Prostate gland (tissue), 2 donors: Measurements from ENCODE around the gene CORO2B.

Experiments
- POLR2A ChIP-seq: fragments of 450-650 bp; IDR thresholded peaks from one replicate; pipeline ENCODE4 v1.6.1; 2016; ENCODE audit warnings: antibody characterized with exemption, mild to moderate bottlenecking
- POLR2AphosphoS5 ChIP-seq: sonication (generic); formaldehyde crosslinking; IDR thresholded peaks from one replicate; pipeline ENCODE4 v1.6.1; 2017; ENCODE audit warnings: antibody characterized with exemption
- TF ChIP-seq, protein P1 (sequence below), 4 experiments: fragments of 200-600 bp in 2 of 4; fragments of 450-650 bp in 2 of 4; sonication (generic) in 2 of 4; IDR thresholded peaks; 1 replicate in 3 of 4; 2 replicates in 1 of 4; pipeline ENCODE4 v1.5.1; 2016 to 2019; ENCODE audit warnings: antibody characterized with exemption in 4 of 4, mild to moderate bottlenecking in 2 of 4, moderate library complexity in 2 of 4

DNA sequence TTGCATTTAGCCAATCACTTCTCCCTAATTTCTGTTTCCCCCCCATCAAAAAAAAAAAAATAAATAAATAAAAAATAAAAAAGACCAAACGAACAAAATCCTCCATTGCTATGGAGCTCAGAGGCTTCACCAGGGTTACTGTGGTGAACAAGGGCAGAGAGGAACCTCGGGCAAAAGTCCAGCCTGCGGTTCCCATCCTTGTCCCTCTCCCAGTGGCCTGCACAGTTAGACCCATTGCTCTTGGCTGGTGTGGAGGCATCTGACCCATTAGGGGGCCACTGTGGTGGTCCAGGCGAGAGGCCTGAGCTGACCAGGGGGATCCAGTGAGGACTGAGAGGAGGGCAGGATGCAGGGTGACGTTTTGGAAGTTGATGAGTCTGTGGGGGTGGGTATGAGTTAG is 18.8 kb downstream of the CORO2B start:
- TF ChIP-seq, protein P1, sequence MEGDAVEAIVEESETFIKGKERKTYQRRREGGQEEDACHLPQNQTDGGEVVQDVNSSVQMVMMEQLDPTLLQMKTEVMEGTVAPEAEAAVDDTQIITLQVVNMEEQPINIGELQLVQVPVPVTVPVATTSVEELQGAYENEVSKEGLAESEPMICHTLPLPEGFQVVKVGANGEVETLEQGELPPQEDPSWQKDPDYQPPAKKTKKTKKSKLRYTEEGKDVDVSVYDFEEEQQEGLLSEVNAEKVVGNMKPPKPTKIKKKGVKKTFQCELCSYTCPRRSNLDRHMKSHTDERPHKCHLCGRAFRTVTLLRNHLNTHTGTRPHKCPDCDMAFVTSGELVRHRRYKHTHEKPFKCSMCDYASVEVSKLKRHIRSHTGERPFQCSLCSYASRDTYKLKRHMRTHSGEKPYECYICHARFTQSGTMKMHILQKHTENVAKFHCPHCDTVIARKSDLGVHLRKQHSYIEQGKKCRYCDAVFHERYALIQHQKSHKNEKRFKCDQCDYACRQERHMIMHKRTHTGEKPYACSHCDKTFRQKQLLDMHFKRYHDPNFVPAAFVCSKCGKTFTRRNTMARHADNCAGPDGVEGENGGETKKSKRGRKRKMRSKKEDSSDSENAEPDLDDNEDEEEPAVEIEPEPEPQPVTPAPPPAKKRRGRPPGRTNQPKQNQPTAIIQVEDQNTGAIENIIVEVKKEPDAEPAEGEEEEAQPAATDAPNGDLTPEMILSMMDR (IDR thresholded peaks at IDR 0.05) = no peak
- TF ChIP-seq POLR2AphosphoS5 (no peak), POLR2A (no peak)
